HG03095 (cell line): ENCODE data around the gene ZNF44.

Source experiments
- ATAC-seq: cut with Tn5 transposase; IDR thresholded peaks from one replicate; pipeline ENCODE4 v1.9.1; 2021; ENCODE audit warnings: moderate library complexity; ENCODE audit not compliant: unreplicated experiment

ZNF44 gene

DNA sequence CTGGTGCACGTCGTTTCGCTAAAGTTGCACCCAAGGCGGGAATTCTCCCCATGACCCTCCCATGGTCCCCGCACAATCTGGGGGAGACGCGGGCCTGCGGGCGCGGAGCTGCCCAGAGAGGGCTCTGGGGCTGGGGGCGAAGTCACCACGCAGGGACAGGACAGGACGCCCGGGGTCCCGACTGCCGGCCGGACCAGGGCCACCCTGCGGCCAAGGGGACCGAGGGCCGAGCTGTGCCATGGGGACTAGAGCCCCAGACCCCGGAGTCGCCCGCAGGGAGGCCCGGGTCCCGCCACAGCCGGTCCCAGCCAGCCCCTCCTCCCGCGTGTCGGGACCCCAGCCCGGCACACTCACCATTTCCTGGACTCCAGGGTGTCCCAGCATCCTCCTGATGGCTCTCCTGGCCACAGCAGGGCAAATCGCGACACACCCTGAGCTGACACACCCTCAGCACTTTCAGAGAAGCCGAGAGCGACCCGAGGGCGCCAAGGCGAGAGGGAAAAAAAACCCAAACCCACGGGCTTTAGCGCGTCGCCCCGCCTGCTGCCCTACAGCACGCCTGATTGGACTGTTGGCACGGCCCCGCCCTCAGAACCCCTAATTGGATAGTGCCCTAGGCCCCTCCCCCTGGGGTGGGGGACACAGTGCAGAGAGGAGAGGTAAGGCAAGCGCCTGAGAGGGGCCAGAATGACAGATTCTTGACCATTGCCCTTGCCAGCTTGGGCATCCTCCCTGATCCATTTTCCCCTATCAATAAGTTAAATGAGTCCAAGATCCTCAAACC is 28.6 kb downstream of the ZNF44 start:
- no peak for ATAC-seq

- no peak for ATAC-seq
Measured at GRCh38 chr19:12261554-12261953, 33.1 kb downstream of the ZNF44 start.

GRCh38 chr19:12260861-12261260 is 33.8 kb downstream of the ZNF44 start:
- no peak for ATAC-seq

DNA sequence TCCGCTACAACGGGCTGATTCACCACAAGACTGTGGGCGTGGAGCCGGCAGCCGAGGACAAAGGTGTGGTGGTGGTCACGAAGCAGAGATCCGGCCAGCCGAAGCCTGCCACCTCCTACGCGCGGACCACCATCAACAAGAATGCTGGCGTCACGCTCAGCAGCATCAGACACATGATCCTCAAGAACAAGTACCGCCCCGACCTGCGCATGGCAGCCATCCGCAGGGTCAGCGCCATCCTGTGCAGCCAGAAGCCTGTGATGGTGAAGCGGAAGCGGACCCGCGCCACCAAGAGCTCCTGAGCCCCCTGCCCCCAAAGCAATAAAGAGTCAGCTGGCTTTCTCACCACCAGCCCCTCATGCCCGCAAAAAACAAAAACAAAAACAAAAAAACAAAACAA is 34.4 kb downstream of the ZNF44 start:
- ATAC-seq: no peak

DNA sequence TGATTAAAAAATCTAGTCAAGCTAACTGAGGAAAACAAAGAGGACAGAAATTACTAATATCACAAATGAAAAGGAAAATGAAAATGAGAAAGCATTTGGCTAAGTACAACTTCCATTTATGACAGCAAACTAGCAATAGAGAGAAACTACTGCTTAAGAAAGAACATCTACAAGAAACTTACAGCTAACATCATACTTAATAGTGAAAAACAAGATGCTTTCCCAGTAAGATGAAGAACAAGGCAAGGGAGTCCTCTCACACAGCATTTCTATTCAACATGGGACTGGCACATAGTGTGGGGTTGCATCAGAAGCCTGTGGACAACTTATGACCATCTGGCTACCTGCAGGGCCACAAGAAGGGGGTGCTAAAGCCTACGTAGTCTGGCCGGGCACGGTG is 39.3 kb downstream of the ZNF44 start:
- no peak for ATAC-seq

DNA sequence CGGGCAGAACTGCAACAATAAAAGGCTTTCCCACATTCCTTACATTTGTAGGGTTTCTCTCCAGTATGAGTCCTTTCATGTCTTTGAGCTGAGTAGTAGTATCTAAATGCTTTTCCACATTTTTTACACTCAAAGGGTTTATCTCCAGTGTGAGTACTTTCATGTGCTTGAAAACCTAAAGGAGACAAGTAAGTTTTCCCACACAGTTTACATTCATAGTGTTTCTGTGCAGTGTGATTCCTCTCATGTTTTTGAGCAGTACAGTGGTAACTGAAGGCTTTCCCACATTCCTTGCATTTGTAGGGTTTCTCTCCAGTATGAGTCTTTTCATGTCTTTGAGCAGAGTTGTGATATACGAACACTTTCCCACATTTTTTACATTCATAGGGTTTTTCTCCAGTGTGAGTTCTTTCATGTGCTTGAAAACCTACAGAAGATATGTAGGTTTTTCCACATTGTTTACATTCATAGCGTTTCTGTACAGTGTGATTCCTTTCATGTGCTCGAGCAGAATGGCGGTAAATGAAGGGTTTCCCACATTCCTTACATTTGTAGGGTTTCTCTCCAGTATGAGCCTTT is 47.0 kb downstream of the ZNF44 start:
- no peak for ATAC-seq

GRCh38 chr19:12244370-12244769 is 50.3 kb downstream of the ZNF44 start:
- no peak for ATAC-seq

DNA sequence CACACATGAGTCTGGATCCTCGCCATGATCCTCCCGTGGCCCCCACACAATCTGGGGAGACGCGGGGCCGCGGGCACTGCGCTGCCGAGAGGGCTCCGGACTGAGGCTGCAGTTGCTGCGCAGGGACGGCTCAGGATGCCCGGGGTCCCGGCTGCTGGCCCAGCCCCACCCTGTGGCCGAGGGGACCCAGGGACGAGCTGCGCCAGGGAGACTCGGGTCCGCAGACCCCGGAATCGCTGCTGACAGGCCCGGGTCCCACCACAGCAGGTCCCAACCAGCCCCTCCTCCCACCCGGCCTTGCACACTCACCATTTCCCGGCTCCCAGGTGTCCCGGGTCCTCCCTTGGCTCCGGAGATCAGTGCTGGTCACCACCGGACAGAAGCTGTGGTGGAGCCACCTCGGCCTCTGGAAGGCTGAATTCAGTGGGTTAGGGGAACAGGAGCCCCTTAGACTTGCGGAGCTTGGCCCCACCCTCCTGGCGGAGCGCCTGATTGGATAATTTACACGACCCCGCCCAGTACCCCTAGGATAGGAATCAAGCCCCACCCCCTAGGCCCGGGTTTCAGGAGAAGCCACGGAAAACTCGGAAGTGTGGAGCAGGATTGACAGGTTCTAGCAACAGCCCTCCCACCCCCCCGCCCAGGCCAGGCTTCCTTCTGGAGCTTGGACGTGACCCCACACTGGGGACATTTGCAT is 57.4 kb downstream of the ZNF44 start:
- ATAC-seq: no peak

GRCh38 chr19:12232961-12233360 is 61.7 kb downstream of the ZNF44 start:
- no peak for ATAC-seq

- no peak for ATAC-seq
Measured at GRCh38 chr19:12230751-12231733, 63.6 kb downstream of the ZNF44 start.

- no peak for ATAC-seq
Measured at GRCh38 chr19:12229990-12230389, 64.7 kb downstream of the ZNF44 start.

DNA sequence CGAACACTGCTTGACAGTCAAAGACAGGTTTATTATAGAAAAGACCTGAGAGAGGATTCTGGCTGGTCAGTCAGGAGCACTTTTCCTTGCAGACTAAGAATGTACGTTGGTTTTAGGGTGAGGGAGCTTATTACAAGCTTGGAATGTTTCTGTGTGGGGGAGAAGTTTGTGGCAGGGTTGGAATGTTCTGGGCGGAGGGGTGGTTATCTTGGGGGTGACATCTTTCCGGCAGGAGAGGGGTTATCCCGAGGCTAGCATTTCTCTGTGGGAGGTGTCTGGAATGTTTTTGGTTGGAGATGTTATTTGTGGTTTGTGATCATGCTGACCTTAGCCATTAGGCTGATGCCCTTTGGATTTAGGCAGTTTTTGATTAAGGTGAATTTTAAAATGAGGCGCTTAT is 70.0 kb downstream of the ZNF44 start:
- ATAC-seq: no peak

DNA sequence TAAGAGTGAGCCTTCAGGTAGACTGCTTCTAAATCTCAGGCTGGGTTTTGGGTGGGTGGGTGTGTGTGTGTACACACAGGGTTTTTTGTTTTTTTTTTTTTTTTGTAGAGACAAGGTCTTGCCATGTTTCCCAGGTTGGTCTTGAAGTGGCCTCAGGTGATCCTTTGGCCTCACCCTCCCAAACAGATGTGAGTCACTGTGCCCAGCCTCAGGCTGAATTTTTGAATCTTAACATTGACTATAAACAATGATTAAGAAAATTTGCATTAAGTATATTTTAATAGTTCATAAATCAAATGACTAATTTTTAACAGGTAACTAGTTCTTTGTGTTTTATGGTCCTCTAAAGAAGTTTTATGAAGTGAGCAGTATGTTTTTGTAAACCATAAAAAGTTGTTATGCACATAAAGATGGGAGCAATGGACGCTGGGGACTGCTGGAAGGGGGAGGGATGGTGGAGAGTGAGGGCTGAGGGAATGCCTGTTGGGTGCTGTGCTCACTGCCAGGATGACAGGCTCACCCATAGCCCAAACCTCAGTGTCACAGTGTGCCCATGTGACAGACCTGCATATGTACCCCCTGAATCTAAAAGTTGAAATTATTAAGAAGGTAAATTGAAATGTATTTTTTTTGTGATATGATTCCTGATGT is 71.6 kb downstream of the ZNF44 start:
- no peak for ATAC-seq
